CD4-positive, CD25-positive, alpha-beta regulatory T cell (primary cell): Measurements from ENCODE around the gene C12orf42. TPM values are rescaled to one million over a fixed set of nuclear protein-coding genes. Genes with fewer than 3 reads are reported as not detected.

Experiments
- ATAC-seq, 2 donors: fragments of 150-1000 bp; cut with Tn5 transposase; one replicate each; pipeline ENCODE4 v1.10.0; 2021; ENCODE audit warnings: low read depth in 2 of 2, moderate number of reproducible peaks in 2 of 2, moderate library complexity in 1 of 2
- DNase-seq, 3 donors: peaks; one replicate each; pipeline versions ENCODE4 v3.0.0 to v3.0.0-alpha.2; 2012 to 2022; ENCODE audit warnings: mixed read lengths in 1 of 3
- H3K27ac ChIP-seq: one replicate; pipeline ENCODE4 v1.7.0; 2013; ENCODE audit warnings: mild to moderate bottlenecking, low read length; ENCODE audit not compliant: insufficient read depth, poor library complexity, severe bottlenecking
- H3K27me3 ChIP-seq: one replicate; pipeline ENCODE4 v1.7.0; 2013; ENCODE audit warnings: low read length; ENCODE audit not compliant: control insufficient read depth, insufficient read depth
- H3K36me3 ChIP-seq: one replicate; pipeline ENCODE4 v1.7.0; 2013; ENCODE audit warnings: mild to moderate bottlenecking, low read length, moderate library complexity; ENCODE audit not compliant: control insufficient read depth, insufficient read depth
- H3K4me1 ChIP-seq: 2 replicates; pipeline ENCODE4 v1.7.0; 2013; ENCODE audit warnings: mild to moderate bottlenecking, low read length; ENCODE audit not compliant: insufficient read depth, control insufficient read depth, poor library complexity, severe bottlenecking
- H3K4me3 ChIP-seq: one replicate; pipeline ENCODE4 v1.7.0; 2013; ENCODE audit warnings: low read depth, mild to moderate bottlenecking, low read length, moderate library complexity
- H3K9me3 ChIP-seq, 2 experiments: 1 replicate in 1 of 2; 2 replicates in 1 of 2; pipeline ENCODE4 v1.7.0; 2013; ENCODE audit warnings: low read length in 2 of 2, mild to moderate bottlenecking in 1 of 2, moderate library complexity in 1 of 2; ENCODE audit not compliant: control insufficient read depth in 2 of 2
- H3K27ac Mint-ChIP-seq, 3 donors: one replicate each; pipeline ENCODE4 v1.8.0; 2020 to 2022; ENCODE audit warnings: mild to moderate bottlenecking in 3 of 3, mixed read lengths in 3 of 3, moderate library complexity in 2 of 3
- H3K27me3 Mint-ChIP-seq: one replicate; pipeline ENCODE4 v1.8.0; 2022; ENCODE audit warnings: mild to moderate bottlenecking, mixed read lengths
- H3K36me3 Mint-ChIP-seq: one replicate; pipeline ENCODE4 v1.8.0; 2020; ENCODE audit warnings: mixed read lengths
- H3K4me1 Mint-ChIP-seq, 4 donors: one replicate each; pipeline ENCODE4 v1.8.0; 2020 to 2022; ENCODE audit warnings: mixed read lengths in 4 of 4, mild to moderate bottlenecking in 1 of 4
- H3K4me3 Mint-ChIP-seq, 4 donors: one replicate each; pipeline ENCODE4 v1.8.0; 2020 to 2022; ENCODE audit warnings: mild to moderate bottlenecking in 4 of 4, mixed read lengths in 4 of 4, moderate library complexity in 3 of 4
- H3K9me3 Mint-ChIP-seq, 7 donors: one replicate each; pipeline ENCODE4 v1.8.0; 2020 to 2022; ENCODE audit warnings: mixed read lengths in 7 of 7, mild to moderate bottlenecking in 3 of 7, moderate library complexity in 2 of 7
- polyA plus RNA-seq, 4 donors: library from polyadenylated mRNA; unstranded; fragments of 300-500 nt; fragmentation: Illumina TruSeq; gene quantifications; one replicate each; pipeline ENCODE4 v1.2.3, GENCODE V29; 2021
- total RNA-seq: library from RNA; stranded (reverse); gene quantifications from one replicate; pipeline ENCODE4 v1.2.3, GENCODE V29; 2022

C12orf42 gene
- total and polyA plus RNA-seq, 5 donors from 2014 or later, result 3.8 to 10.0 (median 8.1) TPM

- Mint-ChIP-seq H3K9me3 (no peaks in the 10 kb centered on the region), H3K27ac (no peak overlapping the region), H3K4me1 (peaks cover 0 to 11% (median 3%) of the 10 kb centered on the region in 4 donors), H3K27me3 (no peaks in the 10 kb centered on the region), H3K4me3 (peak overlapping the region in 1 of 4 donors; percentile 42), H3K36me3 (peaks cover 5% of the 10 kb centered on the region)
- DNase-seq (peak in 2 of 3 donors; percentile 8 to 55), ATAC-seq (no peak)
- H3K27me3 ChIP-seq, result no peaks in the 10 kb centered on the region
- no peaks in the 10 kb centered on the region for H3K36me3 ChIP-seq
- no peaks in the 10 kb centered on the region for H3K9me3 ChIP-seq
- no peak overlapping the region for H3K4me3 ChIP-seq
- no peak overlapping the region for H3K27ac ChIP-seq
- no peaks in the 10 kb centered on the region for H3K4me1 ChIP-seq
Measured at GRCh38 chr12:103279444-103279843, 216.3 kb downstream of the C12orf42 start.

GRCh38 chr12:103278329-103278728, 217.4 kb downstream of the C12orf42 start:
- H3K27ac Mint-ChIP-seq, result no peak overlapping the region
- Histone ChIP-seq H3K4me1 (no peaks in the 10 kb centered on the region), H3K27ac (no peak overlapping the region), H3K9me3 (no peaks in the 10 kb centered on the region), H3K27me3 (no peaks in the 10 kb centered on the region), H3K36me3 (no peaks in the 10 kb centered on the region), H3K4me3 (no peak overlapping the region)
- no peaks in the 10 kb centered on the region for H3K27me3 Mint-ChIP-seq
- peaks cover 5% of the 10 kb centered on the region for H3K36me3 Mint-ChIP-seq
- H3K9me3 Mint-ChIP-seq, result no peaks in the 10 kb centered on the region
- no peak for ATAC-seq
- no peak for DNase-seq
- H3K4me1 Mint-ChIP-seq, result peaks cover 0 to 11% (median 3%) of the 10 kb centered on the region in 4 donors
- no peak overlapping the region for H3K4me3 Mint-ChIP-seq

GRCh38 chr12:103273645-103274044, 222.1 kb downstream of the C12orf42 start:
- DNase-seq, result no peak
- peak overlapping the region in 1 of 3 donors; percentile 1 for H3K27ac Mint-ChIP-seq
- ATAC-seq, result no peak
- Histone ChIP-seq H3K4me1 (no peaks in the 10 kb centered on the region), H3K9me3 (no peaks in the 10 kb centered on the region), H3K27me3 (no peaks in the 10 kb centered on the region), H3K36me3 (no peaks in the 10 kb centered on the region), H3K27ac (no peak overlapping the region), H3K4me3 (no peak overlapping the region)
- peaks cover 0 to 3% (median 0%) of the 10 kb centered on the region in 7 donors for H3K9me3 Mint-ChIP-seq
- H3K4me1 Mint-ChIP-seq, result peaks cover 0 to 13% (median 1%) of the 10 kb centered on the region in 4 donors
- peaks cover 5% of the 10 kb centered on the region for H3K36me3 Mint-ChIP-seq
- H3K4me3 Mint-ChIP-seq, result no peak overlapping the region
- peaks cover 4% of the 10 kb centered on the region for H3K27me3 Mint-ChIP-seq

GRCh38 chr12:103272949-103273348, 222.8 kb downstream of the C12orf42 start:
- Histone ChIP-seq H3K36me3 (no peaks in the 10 kb centered on the region), H3K4me1 (no peaks in the 10 kb centered on the region), H3K9me3 (no peaks in the 10 kb centered on the region), H3K27me3 (no peaks in the 10 kb centered on the region), H3K4me3 (no peak overlapping the region), H3K27ac (no peak overlapping the region)
- no peak for ATAC-seq
- Mint-ChIP-seq H3K27me3 (peaks cover 4% of the 10 kb centered on the region), H3K9me3 (peaks cover 0 to 3% (median 0%) of the 10 kb centered on the region in 7 donors), H3K4me3 (no peak overlapping the region), H3K36me3 (peaks cover 5% of the 10 kb centered on the region), H3K4me1 (peaks cover 0 to 13% (median 1%) of the 10 kb centered on the region in 4 donors), H3K27ac (no peak overlapping the region)
- no peak for DNase-seq

GRCh38 chr12:103269946-103270345, 225.8 kb downstream of the C12orf42 start:
- Histone ChIP-seq H3K27ac (no peak overlapping the region), H3K9me3 (no peaks in the 10 kb centered on the region), H3K27me3 (no peaks in the 10 kb centered on the region), H3K4me1 (no peaks in the 10 kb centered on the region), H3K4me3 (no peak overlapping the region), H3K36me3 (no peaks in the 10 kb centered on the region)
- Mint-ChIP-seq H3K27ac (no peak overlapping the region), H3K27me3 (peaks cover 4% of the 10 kb centered on the region), H3K4me3 (no peak overlapping the region), H3K4me1 (peaks cover 0 to 13% (median 1%) of the 10 kb centered on the region in 4 donors), H3K9me3 (peaks cover 0 to 3% (median 0%) of the 10 kb centered on the region in 7 donors), H3K36me3 (no peaks in the 10 kb centered on the region)
- ATAC-seq (no peak), DNase-seq (no peak)

- no peak for ATAC-seq
- H3K27ac Mint-ChIP-seq, result peak overlapping the region in 1 of 3 donors; percentile 58
- no peaks in the 10 kb centered on the region for H3K36me3 Mint-ChIP-seq
- H3K4me1 Mint-ChIP-seq, result peaks cover 0 to 13% (median 1%) of the 10 kb centered on the region in 4 donors
- H3K4me3 Mint-ChIP-seq, result no peak overlapping the region
- Histone ChIP-seq H3K4me1 (no peaks in the 10 kb centered on the region), H3K27ac (no peak overlapping the region), H3K4me3 (no peak overlapping the region), H3K9me3 (no peaks in the 10 kb centered on the region), H3K27me3 (no peaks in the 10 kb centered on the region), H3K36me3 (no peaks in the 10 kb centered on the region)
- peaks cover 0 to 3% (median 0%) of the 10 kb centered on the region in 7 donors for H3K9me3 Mint-ChIP-seq
- peaks cover 4% of the 10 kb centered on the region for H3K27me3 Mint-ChIP-seq
- DNase-seq, result peak in 2 of 3 donors; percentile 12 to 13
Measured at GRCh38 chr12:103268831-103269514, 226.8 kb downstream of the C12orf42 start.

GRCh38 chr12:103257763-103258162, 238.0 kb downstream of the C12orf42 start:
- no peak for ATAC-seq
- H3K4me1 Mint-ChIP-seq, result no peaks in the 10 kb centered on the region
- H3K36me3 Mint-ChIP-seq, result peaks cover 4% of the 10 kb centered on the region
- Histone ChIP-seq H3K27ac (no peak overlapping the region), H3K27me3 (no peaks in the 10 kb centered on the region), H3K4me1 (no peaks in the 10 kb centered on the region), H3K9me3 (no peaks in the 10 kb centered on the region), H3K4me3 (no peak overlapping the region), H3K36me3 (no peaks in the 10 kb centered on the region)
- H3K27me3 Mint-ChIP-seq, result no peaks in the 10 kb centered on the region
- no peak overlapping the region for H3K4me3 Mint-ChIP-seq
- H3K27ac Mint-ChIP-seq, result no peak overlapping the region
- no peak for DNase-seq
- H3K9me3 Mint-ChIP-seq, result peaks cover 0 to 9% (median under 1%) of the 10 kb centered on the region in 7 donors
